H1 (cell line): ENCODE results near the gene NGEF. TPM values are rescaled to one million over a fixed set of nuclear protein-coding genes. Genes with fewer than 3 reads are reported as not detected.

Source experiments
- CTCF ChIA-PET: fragments of 300-600 bp; sonication (Branson Sonifier 250); formaldehyde crosslinking; loops from one replicate; lab custom pipeline; 2021; ENCODE audit not compliant: partially characterized antibody; lab: Charles Lee
- POLR2A ChIA-PET: fragments of 300-600 bp; sonication (Branson Sonifier 250); formaldehyde crosslinking; loops from one replicate; lab custom pipeline; 2021; ENCODE audit warnings: inconsistent platforms; ENCODE audit not compliant: partially characterized antibody; lab: Charles Lee
- DNase-seq, 2 experiments: peaks; one replicate each; pipeline versions ENCODE4 v3.0.0 to v3.0.0-alpha.2; 2010 to 2022; ENCODE audit warnings: low spot score in 2 of 2, low read depth in 1 of 2, mixed read lengths in 1 of 2
- FAIRE-seq: peaks from 2 replicates; lab custom pipeline; 2011; peaks lifted over from hg19 to GRCh38; lab: Jason Lieb, UNC
- H2AFZ ChIP-seq: 2 replicates; pipeline ENCODE4 v1.8.1; 2012; ENCODE audit warnings: low read length, inconsistent platforms
- H2AK5ac ChIP-seq: 2 replicates; pipeline ENCODE4 v1.6.1; 2013; ENCODE audit warnings: low read depth, low read length
- H2BK120ac ChIP-seq: replicated peaks from 2 replicates; pipeline ENCODE3; 2013; ENCODE audit warnings: low read depth, low read length, inconsistent platforms
- H2BK12ac ChIP-seq: 2 replicates; pipeline ENCODE4 v1.6.1; 2013; ENCODE audit warnings: low read depth, low read length
- H2BK15ac ChIP-seq: 2 replicates; pipeline ENCODE4 v1.6.1; 2013; ENCODE audit warnings: low read length
- H2BK20ac ChIP-seq: 2 replicates; pipeline ENCODE4 v1.6.1; 2013; ENCODE audit warnings: low read length
- H2BK5ac ChIP-seq: 2 replicates; pipeline ENCODE4 v1.6.1; 2013; ENCODE audit warnings: low read depth, low read length
- H3K14ac ChIP-seq: 2 replicates; pipeline ENCODE4 v1.6.1; 2013; ENCODE audit warnings: inconsistent platforms; ENCODE audit not compliant: insufficient read length
- H3K18ac ChIP-seq: 2 replicates; pipeline ENCODE4 v1.6.1; 2013; ENCODE audit warnings: low read length; ENCODE audit errors: extremely low read depth
- H3K23ac ChIP-seq: 2 replicates; pipeline ENCODE4 v1.6.1; 2013; ENCODE audit warnings: inconsistent platforms; ENCODE audit not compliant: insufficient read length
- H3K23me2 ChIP-seq: 2 replicates; pipeline ENCODE4 v1.6.1; 2013; ENCODE audit warnings: low read depth, low read length
- H3K27ac ChIP-seq: 2 replicates; pipeline ENCODE4 v1.6.1; 2011; ENCODE audit warnings: low read depth, low read length, inconsistent platforms
- H3K27me3 ChIP-seq, 4 experiments: replicated peaks in 1 of 4; 1 replicate in 1 of 4; 2 replicates in 3 of 4; pipeline versions ENCODE4 v1.6.1 to v1.8.1; 2011 to 2013; ENCODE audit warnings: low read length in 3 of 4, mild to moderate bottlenecking in 3 of 4, inconsistent platforms in 2 of 4, mixed read lengths in 2 of 4, moderate library complexity in 1 of 4; ENCODE audit not compliant: control insufficient read depth in 3 of 4, insufficient read depth in 3 of 4; ENCODE audit errors: extremely low read depth in 1 of 4
- H3K36me3 ChIP-seq, 4 experiments: 2 replicates each; pipeline versions ENCODE4 v1.6.1 to v1.8.1; 2011 to 2013; ENCODE audit warnings: mild to moderate bottlenecking in 4 of 4, low read length in 3 of 4, moderate library complexity in 2 of 4, control low read depth in 1 of 4, inconsistent platforms in 1 of 4; ENCODE audit not compliant: insufficient read depth in 4 of 4, control insufficient read depth in 2 of 4
- H3K4ac ChIP-seq: replicated peaks from 2 replicates; pipeline ENCODE3; 2013; ENCODE audit warnings: low read length, low read depth, mixed read lengths, inconsistent platforms; ENCODE audit not compliant: insufficient read length
- H3K4me1 ChIP-seq, 4 experiments: replicated peaks in 1 of 4; 1 replicate in 1 of 4; 2 replicates in 3 of 4; pipeline versions ENCODE4 v1.6.1 to v1.8.1; 2011 to 2013; ENCODE audit warnings: low read length in 3 of 4, inconsistent platforms in 2 of 4, mixed read lengths in 1 of 4; ENCODE audit not compliant: insufficient read depth in 4 of 4, control insufficient read depth in 3 of 4
- H3K4me2 ChIP-seq, 2 experiments: 2 replicates each; pipeline versions ENCODE4 v1.6.1 to v1.8.1; 2011 to 2013; ENCODE audit warnings: low read depth in 2 of 2, low read length in 2 of 2, control low read depth in 1 of 2, inconsistent platforms in 1 of 2, mild to moderate bottlenecking in 1 of 2; ENCODE audit not compliant: insufficient read depth in 1 of 2
- H3K4me3 ChIP-seq, 4 experiments: fragments of 200-600, 300-600 bp in 1 of 4; sonication (generic), shearing (Covaris generic), sonication (Bioruptor Twin) in 1 of 4; 2 replicates each; pipeline versions ENCODE4 v1.5.1 to v1.8.1; 2011 to 2016; ENCODE audit warnings: low read length in 4 of 4, low read depth in 3 of 4, control low read depth in 2 of 4, inconsistent platforms in 2 of 4, mild to moderate bottlenecking in 2 of 4, mixed read lengths in 1 of 4, moderate library complexity in 1 of 4; ENCODE audit not compliant: insufficient read depth in 2 of 4; ENCODE audit errors: extremely low read depth in 1 of 4
- H3K56ac ChIP-seq: replicated peaks from 2 replicates; pipeline ENCODE3; 2013; ENCODE audit warnings: low read depth, mild to moderate bottlenecking, mixed read lengths, low read length, inconsistent platforms; ENCODE audit not compliant: insufficient read length
- H3K79me1 ChIP-seq: 2 replicates; pipeline ENCODE4 v1.6.1; 2013; ENCODE audit warnings: low read depth, low read length, control low read depth
- H3K79me2 ChIP-seq, 2 experiments: 2 replicates each; pipeline versions ENCODE4 v1.6.1 to v1.8.1; 2012 to 2013; ENCODE audit warnings: low read length in 2 of 2, mild to moderate bottlenecking in 2 of 2, inconsistent platforms in 1 of 2; ENCODE audit not compliant: insufficient read depth in 2 of 2, control insufficient read depth in 1 of 2
- H3K9ac ChIP-seq, 4 experiments: replicated peaks in 1 of 4; 1 replicate in 1 of 4; 2 replicates in 3 of 4; pipeline versions ENCODE4 v1.6.1 to v1.8.1; 2011 to 2013; ENCODE audit warnings: low read depth in 3 of 4, low read length in 3 of 4, control low read depth in 2 of 4, mild to moderate bottlenecking in 2 of 4, moderate library complexity in 2 of 4, inconsistent platforms in 1 of 4; ENCODE audit errors: extremely low read depth in 1 of 4
- H3K9me3 ChIP-seq, 2 experiments: 2 replicates each; pipeline versions ENCODE4 v1.6.1 to v1.8.1; 2012 to 2013; ENCODE audit warnings: mild to moderate bottlenecking in 2 of 2, moderate library complexity in 2 of 2, control low read depth in 1 of 2, inconsistent platforms in 1 of 2, low read depth in 1 of 2, low read length in 1 of 2, mixed read lengths in 1 of 2; ENCODE audit not compliant: insufficient read depth in 2 of 2
- H4K20me1 ChIP-seq, 2 experiments: replicated peaks in 1 of 2; 2 replicates each; pipeline versions ENCODE3 to v1.8.1; 2011 to 2013; ENCODE audit warnings: inconsistent platforms in 2 of 2, low read length in 2 of 2, mild to moderate bottlenecking in 1 of 2; ENCODE audit not compliant: insufficient read depth in 2 of 2, control insufficient read depth in 1 of 2
- H4K5ac ChIP-seq: 2 replicates; pipeline ENCODE4 v1.6.1; 2013; ENCODE audit warnings: low read length, low read depth, mixed read lengths, inconsistent platforms; ENCODE audit not compliant: insufficient read length
- H4K8ac ChIP-seq: 2 replicates; pipeline ENCODE4 v1.8.0; 2013; ENCODE audit warnings: mild to moderate bottlenecking, moderate library complexity, low read length, inconsistent platforms; ENCODE audit not compliant: insufficient read depth; ENCODE audit errors: extremely low read depth
- H4K91ac ChIP-seq: replicated peaks from 2 replicates; pipeline ENCODE3; 2013; ENCODE audit warnings: low read length, mixed read lengths, inconsistent platforms; ENCODE audit not compliant: insufficient read length
- CREB1 ChIP-seq: IDR thresholded peaks from 2 replicates; pipeline ENCODE4 v1.6.1; 2012; ENCODE audit warnings: inconsistent platforms
- GABPA ChIP-seq: IDR thresholded peaks from 2 replicates; pipeline ENCODE4 v1.6.1; 2011; ENCODE audit warnings: mild to moderate bottlenecking, low read length, moderate library complexity, borderline replicate concordance; ENCODE audit not compliant: insufficient read depth
- NRF1 ChIP-seq: IDR thresholded peaks from 2 replicates; pipeline ENCODE4 v1.6.1; 2011; ENCODE audit warnings: mild to moderate bottlenecking, low read depth, low read length, improper control_type of control experiment
- PHF8 ChIP-seq: fragments of 200-600 bp; sonication (generic); conservative IDR thresholded peaks from 2 replicates; pipeline ENCODE4 v1.7.1; 2012; ENCODE audit warnings: low read depth, mild to moderate bottlenecking, inconsistent platforms, low read length, moderate library complexity
- RNF2 ChIP-seq: fragments of 200-900, 300-1000 bp; sonication (generic); IDR thresholded peaks from 2 replicates; pipeline ENCODE4 v1.7.1; 2016; ENCODE audit warnings: borderline replicate concordance, low read depth, mild to moderate bottlenecking, antibody characterized with exemption, low read length; ENCODE audit not compliant: poor library complexity, severe bottlenecking; ENCODE audit errors: missing control alignments
- TEAD4 ChIP-seq: IDR thresholded peaks from 2 replicates; pipeline ENCODE4 v1.6.1; 2012; ENCODE audit warnings: low read depth, low read length, inconsistent platforms, mixed read lengths
- YY1 ChIP-seq: IDR thresholded peaks from 2 replicates; pipeline ENCODE4 v1.6.1; 2011; ENCODE audit warnings: low read depth, mild to moderate bottlenecking, low read length
- WGBS, 2 experiments: shearing (Covaris generic) in 1 of 2; methylation state at CpG; one replicate each; pipeline versions ENCODE4 v1.1.6 to v1.1.7; 2013 to 2015; ENCODE audit warnings: low lambda C conversion rate in 2 of 2, mixed read lengths in 2 of 2, inconsistent platforms in 1 of 2, low coverage in 1 of 2, missing lambda C conversion rate in 1 of 2; ENCODE audit not compliant: insufficient replicate concordance in 2 of 2, insufficient coverage in 1 of 2, insufficient read length in 1 of 2; ENCODE audit errors: extremely low coverage in 1 of 2, missing lambda C conversion rate in 1 of 2; 5-methylcytosine and 5-hydroxymethylcytosine counted together
- polyA plus RNA-seq, 7 experiments: library from polyadenylated mRNA; depleted of rRNA in 3 of 7; stranded (reverse) in 5 of 7; unstranded in 2 of 7; fragments of >200 nt in 5 of 7; fragments of 200-250 nt in 2 of 7; gene quantifications; 1 replicate in 5 of 7; 2 replicates in 1 of 7; 4 replicates in 1 of 7; pipeline versions ENCODE4 v1.2.1 to v1.2.3, GENCODE V29; 2011 to 2013; ENCODE audit warnings: missing spikeins in 2 of 7, mixed read lengths in 2 of 7
- total RNA-seq: library from RNA; stranded (reverse); fragmentation: NEBNext Ultra II Directional; extraction: Animal tissue kit (Norgen Biotek cat#: 25700); gene quantifications from 2 replicates; pipeline ENCODE4 v1.2.1, GENCODE V29; 2021
- TF ChIP-seq, protein P1 (sequence below): IDR thresholded peaks from 2 replicates; pipeline ENCODE4 v1.6.1; 2012; ENCODE audit warnings: inconsistent platforms

NGEF gene
- total and polyA plus RNA-seq, 2 of the 8 experiments (the other 6 are each of a cell fraction or from before 2014, with no cell fraction given): 2.7 to 3.2 TPM

DNA sequence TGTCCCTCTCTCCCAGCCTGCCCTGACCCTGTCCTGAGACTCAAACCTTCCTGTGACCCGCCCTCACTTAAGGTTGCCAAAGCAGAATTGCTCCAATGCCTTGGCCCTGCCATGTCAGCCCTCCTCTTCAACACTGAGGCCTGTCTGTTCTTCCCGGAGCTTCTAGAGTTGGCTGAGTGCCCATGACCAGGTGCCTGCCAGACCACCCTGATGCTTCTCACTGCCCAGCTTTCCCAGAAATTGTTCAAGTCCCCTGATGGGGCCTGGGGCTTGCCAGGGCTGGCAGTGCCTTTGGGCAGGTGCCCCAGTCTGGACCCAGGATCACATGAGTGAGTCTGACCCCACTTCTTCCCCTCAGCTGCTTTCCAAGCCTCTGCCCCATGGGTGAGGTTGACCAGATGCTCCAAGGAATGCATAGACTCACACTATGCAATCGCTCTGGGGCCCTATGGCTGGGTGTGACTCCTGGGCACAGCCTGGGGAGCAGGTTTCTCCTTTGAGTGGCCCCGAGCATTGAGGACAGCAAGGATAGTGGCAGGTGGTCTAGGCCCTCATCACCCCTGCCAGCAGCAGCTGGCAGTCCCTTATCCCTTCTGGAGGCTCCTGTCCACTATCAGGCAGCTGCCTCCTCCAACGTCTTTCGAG lies 44.0 kb upstream of the NGEF start:
- Histone ChIP-seq H3K79me2 (no peaks in the 10 kb centered on the region), H3K23me2 (no peaks in the 10 kb centered on the region), H2BK20ac (no peak overlapping the region), H3K18ac (no peak overlapping the region), H3K4me2 (no peak overlapping the region), H3K79me1 (no peaks in the 10 kb centered on the region), H3K23ac (no peak overlapping the region), H3K36me3 (no peaks in the 10 kb centered on the region), H3K56ac (no peak overlapping the region), H2BK15ac (no peak overlapping the region), H4K8ac (no peak overlapping the region), H2BK120ac (no peak overlapping the region), H2BK12ac (no peak overlapping the region; the same call in 1 of the 2 replicates), H4K91ac (no peak overlapping the region), H3K9me3 (no peaks in the 10 kb centered on the region), H4K5ac (no peak overlapping the region), H4K20me1 (no peaks in the 10 kb centered on the region), H3K4me3 (no peak overlapping the region), H3K14ac (no peak overlapping the region), H3K4ac (no peak overlapping the region), H3K4me1 (peaks cover 0 to 6% (median 0%) of the 10 kb centered on the region in 4 experiments; a peak in 2 of 7 replicates), H2AFZ (no peak overlapping the region), H3K9ac (no peak overlapping the region; a peak in 1 of 7 replicates), H3K27me3 (no peaks in the 10 kb centered on the region; a peak in 1 of 7 replicates), H2AK5ac (no peak overlapping the region), H3K27ac (no peak overlapping the region), H2BK5ac (no peak overlapping the region)
- no peak for TF ChIP-seq PHF8
- TF ChIP-seq NRF1: no peak
- no peak for TF ChIP-seq CREB1
- no peak for TF ChIP-seq GABPA
- no peak for TF ChIP-seq YY1
- TF ChIP-seq TEAD4: no peak
- TF ChIP-seq, protein P1, sequence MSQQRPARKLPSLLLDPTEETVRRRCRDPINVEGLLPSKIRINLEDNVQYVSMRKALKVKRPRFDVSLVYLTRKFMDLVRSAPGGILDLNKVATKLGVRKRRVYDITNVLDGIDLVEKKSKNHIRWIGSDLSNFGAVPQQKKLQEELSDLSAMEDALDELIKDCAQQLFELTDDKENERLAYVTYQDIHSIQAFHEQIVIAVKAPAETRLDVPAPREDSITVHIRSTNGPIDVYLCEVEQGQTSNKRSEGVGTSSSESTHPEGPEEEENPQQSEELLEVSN: no peak
- TF ChIP-seq RNF2: no peak
- 85% methylated on average over 6 of the region's 6 CpGs; no CpG with 5 or more reads in 1 of the 2 experiments for WGBS, 2 experiments
- no peak for DNase-seq
- FAIRE-seq: no peak
- POLR2A ChIA-PET: interaction anchor here (0.6 kb wide), 1 partner anchor 186 kb away, joined by 4 read pairs; no protein-coding TSS in a partner anchor
- CTCF ChIA-PET: interaction anchor here (0.6 to 2.0 kb wide), 7 partner anchors 12 to 187 kb away, joined by 3 to 8 read pairs (median 3); partner anchors contain the start of genes NEU2 and SNORC
